A549 (cell line): ENCODE data around the gene DNAJC8.

Experiments used
- CEBPB ChIP-seq, 2 experiments: fragments of >200 bp in 1 of 2; sonication (Bioruptor Twin) in 1 of 2; formaldehyde crosslinking in 1 of 2; IDR thresholded peaks; 2 replicates each; pipeline ENCODE4 v1.6.1; 2012 to 2016
- KDM5A ChIP-seq: fragments of 200-600 bp; sonication (generic); IDR thresholded peaks from 2 replicates; pipeline ENCODE4 v1.6.1; 2016; ENCODE audit warnings: antibody characterized with exemption, mild to moderate bottlenecking
- MYC ChIP-seq: IDR thresholded peaks from 2 replicates; pipeline ENCODE4 v1.6.1; 2012; ENCODE audit warnings: mild to moderate bottlenecking, inconsistent platforms, low read length, improper control_type of control experiment, borderline replicate concordance
- POLR2A ChIP-seq: IDR thresholded peaks from 2 replicates; pipeline ENCODE4 v1.6.1; 2012; ENCODE audit warnings: mild to moderate bottlenecking, low read length
- TF ChIP-seq, protein P1 (sequence below): fragments of >200 bp; sonication (Bioruptor Twin); formaldehyde crosslinking; IDR thresholded peaks from 3 replicates; pipeline ENCODE4 v1.5.1; 2016
- TF ChIP-seq, protein P2 (sequence below): fragments of 200-600 bp; sonication (generic); IDR thresholded peaks from 2 replicates; pipeline ENCODE4 v1.6.1; 2016; ENCODE audit warnings: antibody characterized with exemption, mild to moderate bottlenecking, moderate library complexity

DNA sequence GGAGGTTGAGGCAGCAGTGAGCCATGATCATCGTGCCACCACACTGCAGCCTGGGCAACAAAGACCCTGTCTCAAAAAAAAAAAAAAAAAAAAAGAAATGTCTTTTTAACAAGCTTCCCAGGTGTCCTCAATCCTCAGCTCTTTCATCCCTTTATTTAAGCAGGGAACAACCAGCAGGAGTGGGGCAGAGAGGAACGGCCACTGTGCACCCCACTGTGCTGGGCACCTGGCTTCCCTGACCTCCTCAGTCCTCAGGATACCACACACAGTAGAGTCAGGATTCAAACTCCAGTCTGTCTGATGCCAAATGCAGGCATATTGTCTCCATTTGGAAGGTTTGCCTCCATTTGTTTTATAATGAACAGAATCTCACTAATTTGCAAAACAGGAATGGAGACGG, 36.5 kb downstream of the DNAJC8 start:
- TF ChIP-seq, protein P1, sequence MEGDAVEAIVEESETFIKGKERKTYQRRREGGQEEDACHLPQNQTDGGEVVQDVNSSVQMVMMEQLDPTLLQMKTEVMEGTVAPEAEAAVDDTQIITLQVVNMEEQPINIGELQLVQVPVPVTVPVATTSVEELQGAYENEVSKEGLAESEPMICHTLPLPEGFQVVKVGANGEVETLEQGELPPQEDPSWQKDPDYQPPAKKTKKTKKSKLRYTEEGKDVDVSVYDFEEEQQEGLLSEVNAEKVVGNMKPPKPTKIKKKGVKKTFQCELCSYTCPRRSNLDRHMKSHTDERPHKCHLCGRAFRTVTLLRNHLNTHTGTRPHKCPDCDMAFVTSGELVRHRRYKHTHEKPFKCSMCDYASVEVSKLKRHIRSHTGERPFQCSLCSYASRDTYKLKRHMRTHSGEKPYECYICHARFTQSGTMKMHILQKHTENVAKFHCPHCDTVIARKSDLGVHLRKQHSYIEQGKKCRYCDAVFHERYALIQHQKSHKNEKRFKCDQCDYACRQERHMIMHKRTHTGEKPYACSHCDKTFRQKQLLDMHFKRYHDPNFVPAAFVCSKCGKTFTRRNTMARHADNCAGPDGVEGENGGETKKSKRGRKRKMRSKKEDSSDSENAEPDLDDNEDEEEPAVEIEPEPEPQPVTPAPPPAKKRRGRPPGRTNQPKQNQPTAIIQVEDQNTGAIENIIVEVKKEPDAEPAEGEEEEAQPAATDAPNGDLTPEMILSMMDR = no peak
- TF ChIP-seq MYC = no peak
- TF ChIP-seq KDM5A = no peak
- TF ChIP-seq POLR2A = no peak
- TF ChIP-seq, protein P2, sequence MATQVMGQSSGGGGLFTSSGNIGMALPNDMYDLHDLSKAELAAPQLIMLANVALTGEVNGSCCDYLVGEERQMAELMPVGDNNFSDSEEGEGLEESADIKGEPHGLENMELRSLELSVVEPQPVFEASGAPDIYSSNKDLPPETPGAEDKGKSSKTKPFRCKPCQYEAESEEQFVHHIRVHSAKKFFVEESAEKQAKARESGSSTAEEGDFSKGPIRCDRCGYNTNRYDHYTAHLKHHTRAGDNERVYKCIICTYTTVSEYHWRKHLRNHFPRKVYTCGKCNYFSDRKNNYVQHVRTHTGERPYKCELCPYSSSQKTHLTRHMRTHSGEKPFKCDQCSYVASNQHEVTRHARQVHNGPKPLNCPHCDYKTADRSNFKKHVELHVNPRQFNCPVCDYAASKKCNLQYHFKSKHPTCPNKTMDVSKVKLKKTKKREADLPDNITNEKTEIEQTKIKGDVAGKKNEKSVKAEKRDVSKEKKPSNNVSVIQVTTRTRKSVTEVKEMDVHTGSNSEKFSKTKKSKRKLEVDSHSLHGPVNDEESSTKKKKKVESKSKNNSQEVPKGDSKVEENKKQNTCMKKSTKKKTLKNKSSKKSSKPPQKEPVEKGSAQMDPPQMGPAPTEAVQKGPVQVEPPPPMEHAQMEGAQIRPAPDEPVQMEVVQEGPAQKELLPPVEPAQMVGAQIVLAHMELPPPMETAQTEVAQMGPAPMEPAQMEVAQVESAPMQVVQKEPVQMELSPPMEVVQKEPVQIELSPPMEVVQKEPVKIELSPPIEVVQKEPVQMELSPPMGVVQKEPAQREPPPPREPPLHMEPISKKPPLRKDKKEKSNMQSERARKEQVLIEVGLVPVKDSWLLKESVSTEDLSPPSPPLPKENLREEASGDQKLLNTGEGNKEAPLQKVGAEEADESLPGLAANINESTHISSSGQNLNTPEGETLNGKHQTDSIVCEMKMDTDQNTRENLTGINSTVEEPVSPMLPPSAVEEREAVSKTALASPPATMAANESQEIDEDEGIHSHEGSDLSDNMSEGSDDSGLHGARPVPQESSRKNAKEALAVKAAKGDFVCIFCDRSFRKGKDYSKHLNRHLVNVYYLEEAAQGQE = no peak
- no peak for TF ChIP-seq CEBPB (IDR thresholded peaks at IDR 0.05)
